Stimulated activated CD8-positive, alpha-beta memory T cell treated with anti-CD3 and anti-CD28 coated beads, Interleukin-12 subunit alpha, Interleukin-12 subunit beta, amount 100 ng/mL, for 24 hours (primary cell): Measurements from ENCODE around the gene CDC7.
A peak's percentile ranks its signal among the peaks of the same experiment; 100 is the strongest.

Source experiments
- DNase-seq: peaks from one replicate; pipeline ENCODE4 v3.0.0-alpha.2; 2020; ENCODE audit errors: extremely low read depth

The CDC7 gene

GRCh38 chr1:91548376-91549040, 47.9 kb downstream of the CDC7 start:
- DNase-seq: no peak

GRCh38 chr1:91549041-91549735, 48.5 kb downstream of the CDC7 start:
- no peak for DNase-seq

- DNase-seq: no peak
Measured at GRCh38 chr1:91550961-91551360, 50.3 kb downstream of the CDC7 start.

- no peak for DNase-seq
Measured at GRCh38 chr1:91552091-91552490, 51.4 kb downstream of the CDC7 start.

GRCh38 chr1:91552596-91552995, 51.9 kb downstream of the CDC7 start:
- DNase-seq: no peak

- no peak for DNase-seq
Measured at GRCh38 chr1:91553177-91553591, 52.5 kb downstream of the CDC7 start.

- DNase-seq: no peak
Measured at GRCh38 chr1:91555074-91555730, 54.6 kb downstream of the CDC7 start.

GRCh38 chr1:91555821-91556531, 55.3 kb downstream of the CDC7 start:
- DNase-seq: peak; percentile 26

- DNase-seq: no peak
Measured at GRCh38 chr1:91556556-91556955, 55.9 kb downstream of the CDC7 start.

GRCh38 chr1:91557039-91557690, 56.5 kb downstream of the CDC7 start:
- DNase-seq: no peak

- no peak for DNase-seq
Measured at GRCh38 chr1:91557826-91558225, 57.2 kb downstream of the CDC7 start.

- no peak for DNase-seq
Measured at GRCh38 chr1:91559046-91559750, 58.5 kb downstream of the CDC7 start.

GRCh38 chr1:91559838-91560565, 59.4 kb downstream of the CDC7 start:
- no peak for DNase-seq

GRCh38 chr1:91564888-91565701, 64.4 kb downstream of the CDC7 start:
- DNase-seq: no peak

GRCh38 chr1:91567583-91567982, 66.9 kb downstream of the CDC7 start:
- no peak for DNase-seq

- DNase-seq: no peak
Measured at GRCh38 chr1:91568261-91568660, 67.6 kb downstream of the CDC7 start.

- DNase-seq: no peak
Measured at GRCh38 chr1:91569411-91570119, 68.9 kb downstream of the CDC7 start.

- DNase-seq: no peak
Measured at GRCh38 chr1:91570120-91570448, 69.4 kb downstream of the CDC7 start.

GRCh38 chr1:91572044-91572443, 71.4 kb downstream of the CDC7 start:
- DNase-seq: no peak
